IgD-negative memory B cell (primary cell): ENCODE data around the gene PPT1. TPM values are rescaled to one million over a fixed set of nuclear protein-coding genes. Genes with fewer than 3 reads are reported as not detected.
A peak's percentile ranks its signal among the peaks of the same experiment; 100 is the strongest.

Experiments
- H3K27ac Mint-ChIP-seq, 3 donors: one replicate each; pipeline ENCODE4 v1.8.0; 2020 to 2022; ENCODE audit warnings: mild to moderate bottlenecking in 3 of 3, mixed read lengths in 3 of 3, moderate library complexity in 1 of 3
- H3K27me3 Mint-ChIP-seq: one replicate; pipeline ENCODE4 v1.8.0; 2021; ENCODE audit warnings: mixed read lengths
- H3K36me3 Mint-ChIP-seq: one replicate; pipeline ENCODE4 v1.8.0; 2020; ENCODE audit warnings: mild to moderate bottlenecking, mixed read lengths
- H3K4me1 Mint-ChIP-seq, 3 donors: one replicate each; pipeline ENCODE4 v1.8.0; 2020 to 2022; ENCODE audit warnings: mixed read lengths in 3 of 3, mild to moderate bottlenecking in 1 of 3
- H3K4me3 Mint-ChIP-seq, 4 donors: one replicate each; pipeline ENCODE4 v1.8.0; 2020 to 2022; ENCODE audit warnings: mild to moderate bottlenecking in 4 of 4, mixed read lengths in 4 of 4, moderate library complexity in 3 of 4
- H3K9me3 Mint-ChIP-seq, 3 donors: one replicate each; pipeline ENCODE4 v1.8.0; 2020 to 2021; ENCODE audit warnings: mixed read lengths in 3 of 3, mild to moderate bottlenecking in 1 of 3
- polyA plus RNA-seq: library from polyadenylated mRNA; unstranded; fragments of 300-500 nt; fragmentation: Illumina TruSeq; gene quantifications from one replicate; pipeline ENCODE4 v1.2.3, GENCODE V29; 2021

PPT1 gene
- polyA plus RNA-seq, 1 donor from 2014 or later = 107 TPM

DNA sequence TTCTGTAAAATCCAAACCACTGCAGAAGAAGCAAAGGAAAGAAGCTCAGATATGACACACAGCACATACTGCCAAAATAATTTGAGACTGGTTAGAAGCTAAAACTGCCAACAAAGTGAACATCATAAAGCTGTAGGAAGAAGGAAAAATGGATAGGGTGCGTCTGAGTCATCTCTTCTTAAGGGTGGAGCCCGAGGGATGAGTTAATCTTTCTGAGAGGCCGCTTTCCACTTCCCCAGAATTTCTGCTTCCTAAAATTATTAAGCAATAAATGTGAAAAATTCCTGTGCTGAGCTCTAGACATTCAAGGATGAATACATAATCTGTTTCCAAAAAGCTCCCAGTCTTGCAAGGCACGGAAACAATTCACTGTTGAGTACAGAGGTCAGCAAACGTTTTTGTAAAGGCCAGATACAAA, 20.1 kb downstream of the PPT1 start:
- no peaks in the 10 kb centered on the region for H3K9me3 Mint-ChIP-seq
- H3K27ac Mint-ChIP-seq = no peak overlapping the region
- no peaks in the 10 kb centered on the region for H3K27me3 Mint-ChIP-seq
- H3K36me3 Mint-ChIP-seq = peaks cover 6% of the 10 kb centered on the region
- H3K4me3 Mint-ChIP-seq = no peak overlapping the region
- H3K4me1 Mint-ChIP-seq = peaks cover 23 to 25% (median 25%) of the 10 kb centered on the region in 3 donors

DNA sequence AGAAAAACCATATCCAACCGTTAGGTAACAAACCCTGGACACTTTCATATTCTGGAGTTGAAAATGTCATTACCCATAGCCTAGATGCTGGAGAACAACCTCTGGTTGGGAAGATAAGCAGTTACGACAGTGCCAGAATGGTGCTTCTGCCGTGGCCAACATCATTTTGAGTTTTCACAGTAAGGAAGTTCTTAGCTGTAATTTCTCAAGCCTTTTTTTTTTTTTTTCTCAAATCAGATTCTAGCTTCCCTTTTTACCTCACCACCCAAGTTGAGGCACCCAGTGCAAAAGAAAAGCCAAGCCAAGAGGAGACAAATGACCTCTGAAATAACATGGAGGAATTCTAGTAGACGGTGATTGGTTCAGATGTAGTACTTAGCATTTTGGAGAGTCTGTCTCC, 21.8 kb downstream of the PPT1 start:
- H3K36me3 Mint-ChIP-seq = peaks cover 10% of the 10 kb centered on the region
- no peak overlapping the region for H3K27ac Mint-ChIP-seq
- peak overlapping the region in 2 of 4 donors; percentile 5 to 72 for H3K4me3 Mint-ChIP-seq
- no peaks in the 10 kb centered on the region for H3K9me3 Mint-ChIP-seq
- H3K27me3 Mint-ChIP-seq = no peaks in the 10 kb centered on the region
- peaks cover 18 to 23% (median 22%) of the 10 kb centered on the region in 3 donors for H3K4me1 Mint-ChIP-seq

DNA sequence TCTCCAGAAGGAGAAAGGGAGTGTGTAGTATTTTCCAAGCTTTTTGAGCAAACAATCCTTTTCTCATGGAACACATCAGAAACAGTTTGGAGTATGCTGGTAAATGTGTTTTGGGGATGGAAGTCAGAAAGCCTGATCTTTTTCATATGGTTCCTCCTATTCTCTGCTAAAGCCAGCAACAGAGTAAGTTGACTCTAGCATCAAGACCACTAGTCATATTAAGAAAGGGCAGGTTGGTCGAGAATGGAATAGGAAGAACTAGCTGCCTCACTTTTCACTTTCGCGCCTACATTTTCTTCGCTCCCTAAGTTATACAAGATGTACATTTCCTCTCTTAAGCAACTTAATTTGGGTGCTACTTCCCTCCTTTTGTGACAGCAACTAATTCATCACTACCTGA, 24.0 kb downstream of the PPT1 start:
- H3K9me3 Mint-ChIP-seq = no peaks in the 10 kb centered on the region
- H3K4me1 Mint-ChIP-seq = peaks cover 9 to 12% (median 12%) of the 10 kb centered on the region in 3 donors
- peak overlapping the region in 1 of 3 donors; percentile 17 for H3K27ac Mint-ChIP-seq
- no peak overlapping the region for H3K4me3 Mint-ChIP-seq
- no peaks in the 10 kb centered on the region for H3K27me3 Mint-ChIP-seq
- peaks cover 8% of the 10 kb centered on the region for H3K36me3 Mint-ChIP-seq

DNA sequence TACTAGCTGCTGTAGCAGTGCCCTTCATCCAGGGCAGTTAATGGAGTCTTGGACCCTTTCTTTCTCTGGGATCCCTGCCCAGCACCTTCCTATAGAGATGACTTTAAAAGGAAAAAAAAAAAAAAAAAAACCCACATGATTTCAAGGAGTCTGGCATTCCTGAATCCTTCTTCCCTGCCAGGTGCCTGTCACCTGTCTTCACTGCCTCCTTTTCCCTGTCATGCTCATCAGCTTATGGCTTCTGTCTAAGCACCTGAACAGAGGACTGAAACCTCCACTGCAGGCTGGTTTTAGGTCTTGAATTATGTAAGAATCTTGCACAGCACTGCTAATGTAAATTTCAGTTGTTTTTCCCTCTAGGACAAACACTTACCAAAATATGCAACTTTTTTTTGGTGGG, 24.9 kb downstream of the PPT1 start:
- H3K36me3 Mint-ChIP-seq = peaks cover 9% of the 10 kb centered on the region
- H3K27ac Mint-ChIP-seq = peak overlapping the region in 2 of 3 donors; percentile 61 to 84
- no peaks in the 10 kb centered on the region for H3K9me3 Mint-ChIP-seq
- H3K4me1 Mint-ChIP-seq = peaks cover 6 to 14% (median 12%) of the 10 kb centered on the region in 3 donors
- H3K4me3 Mint-ChIP-seq = no peak overlapping the region
- H3K27me3 Mint-ChIP-seq = no peaks in the 10 kb centered on the region

DNA sequence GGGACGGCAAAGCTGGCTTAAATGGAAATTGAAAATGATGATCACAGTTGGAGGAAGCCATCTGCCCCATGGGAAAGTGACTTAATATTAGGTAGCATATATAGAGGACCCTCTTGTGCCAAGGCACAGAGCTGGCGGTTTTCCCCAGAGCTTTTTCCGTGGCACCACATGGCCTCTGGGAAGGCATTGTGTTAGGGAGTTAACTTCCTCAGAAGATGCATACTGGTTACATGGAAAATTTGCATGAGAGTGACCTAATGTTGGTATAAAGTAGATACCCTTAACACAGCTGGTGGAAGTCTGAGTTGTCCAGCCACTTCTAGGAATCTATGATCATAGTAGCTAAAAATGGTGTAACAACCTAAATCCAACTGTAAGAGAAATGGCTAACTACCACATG, 29.2 kb downstream of the PPT1 start:
- Mint-ChIP-seq H3K9me3 (no peaks in the 10 kb centered on the region), H3K4me1 (peaks cover 34 to 42% (median 37%) of the 10 kb centered on the region in 3 donors), H3K27ac (peak overlapping the region in 1 of 3 donors; percentile 84), H3K27me3 (no peaks in the 10 kb centered on the region), H3K36me3 (peaks cover 19% of the 10 kb centered on the region), H3K4me3 (no peak overlapping the region)

DNA sequence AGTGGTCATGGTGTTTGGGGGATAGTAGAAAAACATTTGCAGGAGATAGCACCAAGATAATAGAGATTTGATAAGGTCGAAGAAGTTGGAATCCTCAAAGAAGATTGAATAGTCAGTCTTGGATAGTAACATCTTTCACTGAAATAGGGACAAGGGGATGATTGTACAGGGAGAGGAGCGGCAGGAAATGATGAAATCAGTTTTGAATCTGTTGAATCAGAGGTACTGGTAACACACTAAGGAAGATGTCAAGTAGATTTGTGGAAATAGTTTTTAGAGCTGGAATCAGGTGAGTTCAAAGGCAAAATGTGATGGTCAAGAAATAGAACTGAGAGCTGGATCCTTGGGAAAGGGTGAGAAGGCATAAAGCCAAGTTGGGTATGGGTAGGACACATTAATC, 30.0 kb downstream of the PPT1 start:
- peak overlapping the region in 2 of 3 donors; percentile 69 to 74 for H3K27ac Mint-ChIP-seq
- no peaks in the 10 kb centered on the region for H3K9me3 Mint-ChIP-seq
- peaks cover 35 to 45% (median 41%) of the 10 kb centered on the region in 3 donors for H3K4me1 Mint-ChIP-seq
- H3K4me3 Mint-ChIP-seq = peak overlapping the region in 1 of 4 donors; percentile 7
- H3K27me3 Mint-ChIP-seq = no peaks in the 10 kb centered on the region
- H3K36me3 Mint-ChIP-seq = peaks cover 19% of the 10 kb centered on the region

- peak overlapping the region; percentile 48 to 90 (median 69) for H3K4me3 Mint-ChIP-seq
- H3K9me3 Mint-ChIP-seq = no peaks in the 10 kb centered on the region
Measured at GRCh38 chr1:40064797-40065499, 32.1 kb downstream of the PPT1 start.

GRCh38 chr1:40059960-40060750, 36.9 kb downstream of the PPT1 start:
- Mint-ChIP-seq H3K36me3 (peaks cover 11% of the 10 kb centered on the region), H3K27ac (peak overlapping the region; percentile 67 to 90 (median 86)), H3K9me3 (no peaks in the 10 kb centered on the region), H3K4me1 (peaks cover 64 to 87% (median 68%) of the 10 kb centered on the region in 3 donors), H3K27me3 (no peaks in the 10 kb centered on the region), H3K4me3 (peak overlapping the region; percentile 58 to 91 (median 64))

More at GRCh38 chr1:40064797-40065499, 32.1 kb downstream of the PPT1 start:
- Mint-ChIP-seq H3K27ac (peak overlapping the region; percentile 90 to 96 (median 93)), H3K27me3 (no peaks in the 10 kb centered on the region), H3K36me3 (peaks cover 17% of the 10 kb centered on the region), H3K4me1 (peaks cover 46 to 58% (median 58%) of the 10 kb centered on the region in 3 donors)

DNA sequence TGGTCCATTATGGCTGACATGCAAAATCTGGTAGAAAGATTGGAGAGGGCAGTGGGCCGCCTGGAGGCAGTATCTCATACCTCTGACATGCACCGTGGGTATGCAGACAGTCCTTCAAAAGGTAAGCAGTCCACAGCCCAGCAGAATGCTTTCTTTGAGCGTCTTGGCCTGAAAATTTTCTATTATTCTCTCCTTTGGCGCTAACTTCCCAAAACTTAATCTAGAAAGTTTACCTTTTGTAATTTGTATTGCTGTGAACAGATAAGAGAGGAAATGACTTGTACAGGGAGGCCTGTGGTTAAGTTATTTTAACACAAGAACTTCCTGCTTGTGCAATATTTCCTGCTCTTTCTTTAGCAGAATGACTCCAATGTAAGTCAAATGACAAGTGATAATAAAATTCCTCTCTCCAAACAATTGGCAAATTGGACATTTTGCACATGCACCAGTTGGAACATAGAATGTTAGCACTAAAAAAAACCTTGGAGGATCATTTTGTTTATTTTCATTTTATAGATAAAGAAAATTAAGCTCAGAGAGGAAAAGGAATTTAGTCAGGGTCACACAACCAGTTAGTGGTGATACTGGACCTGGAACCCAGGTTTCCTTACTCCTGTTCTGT, 37.6 kb downstream of the PPT1 start:
- Mint-ChIP-seq H3K27me3 (no peaks in the 10 kb centered on the region), H3K27ac (peak overlapping the region; percentile 67 to 90 (median 86)), H3K36me3 (peaks cover 10% of the 10 kb centered on the region), H3K4me1 (peaks cover 62 to 86% (median 67%) of the 10 kb centered on the region in 3 donors), H3K9me3 (no peaks in the 10 kb centered on the region), H3K4me3 (peak overlapping the region; percentile 65 to 91 (median 70))

- Mint-ChIP-seq H3K36me3 (peaks cover 4% of the 10 kb centered on the region), H3K4me1 (peaks cover 60 to 83% (median 66%) of the 10 kb centered on the region in 3 donors), H3K9me3 (no peaks in the 10 kb centered on the region), H3K27me3 (no peaks in the 10 kb centered on the region), H3K4me3 (peak overlapping the region; percentile 65 to 91 (median 70)), H3K27ac (peak overlapping the region; percentile 67 to 89 (median 75))
Measured at GRCh38 chr1:40058453-40059337, 38.4 kb downstream of the PPT1 start.

DNA sequence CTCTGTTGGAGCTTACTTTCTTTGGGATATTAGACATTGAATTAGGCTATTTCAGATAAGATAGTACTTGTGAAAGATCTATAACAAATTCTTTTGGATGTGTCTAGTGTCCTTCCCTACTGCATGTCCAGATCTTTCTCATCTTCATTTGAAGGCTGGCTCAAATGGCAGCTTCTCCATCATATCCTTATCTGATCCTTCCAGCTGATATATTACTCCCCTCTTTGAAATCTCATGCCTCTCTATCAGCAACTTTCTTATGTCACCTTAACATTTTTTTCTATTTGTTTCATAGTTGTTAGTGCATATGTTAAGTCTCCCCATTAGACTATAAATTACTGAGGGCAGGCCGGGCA, 39.0 kb downstream of the PPT1 start:
- Mint-ChIP-seq H3K27ac (peak overlapping the region; percentile 67 to 89 (median 75)), H3K4me3 (peak overlapping the region in 3 of 4 donors; percentile 19 to 91 (median 72)), H3K27me3 (no peaks in the 10 kb centered on the region), H3K36me3 (peaks cover 4% of the 10 kb centered on the region), H3K4me1 (peaks cover 56 to 83% (median 64%) of the 10 kb centered on the region in 3 donors), H3K9me3 (no peaks in the 10 kb centered on the region)

- Mint-ChIP-seq H3K9me3 (no peaks in the 10 kb centered on the region), H3K36me3 (peaks cover 4% of the 10 kb centered on the region), H3K27me3 (no peaks in the 10 kb centered on the region), H3K4me1 (peaks cover 54 to 83% (median 64%) of the 10 kb centered on the region in 3 donors), H3K27ac (peak overlapping the region; percentile 67 to 88 (median 75)), H3K4me3 (peak overlapping the region in 3 of 4 donors; percentile 19 to 68 (median 19))
Measured at GRCh38 chr1:40057310-40058030, 39.6 kb downstream of the PPT1 start.

DNA sequence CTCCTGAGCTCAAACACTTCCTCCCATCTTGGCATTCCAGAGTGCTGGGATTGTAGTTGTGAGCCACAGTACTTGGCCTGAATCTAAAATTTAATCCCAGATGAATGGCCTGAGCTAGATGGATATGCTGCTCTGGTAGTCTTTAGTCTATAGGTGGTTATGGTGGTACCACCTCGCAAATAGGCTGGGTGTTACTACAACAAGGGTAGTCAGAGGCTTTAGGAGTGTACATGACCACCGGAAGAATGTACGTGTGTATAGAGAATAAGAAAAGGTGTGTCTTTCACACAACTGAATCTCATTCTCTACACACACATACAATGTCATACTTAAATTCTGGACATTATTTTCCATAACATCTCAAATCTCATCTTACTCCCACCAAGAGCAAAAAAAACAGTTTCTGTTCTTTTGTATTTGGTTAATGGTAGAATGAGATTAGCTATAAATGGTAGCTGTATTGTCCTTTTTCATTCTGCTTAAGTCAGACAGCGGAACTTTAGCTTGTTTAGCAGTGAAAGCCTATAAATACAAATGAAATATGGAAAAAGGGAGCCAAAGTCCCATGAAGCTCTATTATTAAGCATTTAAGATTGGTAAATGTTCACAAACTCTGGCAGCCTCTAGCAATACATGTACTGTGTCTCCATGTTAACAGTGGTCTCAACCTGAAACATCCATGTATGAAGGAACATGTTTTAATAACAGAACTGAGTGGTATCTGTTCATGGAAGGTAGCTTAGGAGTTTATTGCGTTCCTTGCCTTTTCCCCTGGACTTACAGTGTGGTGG, 40.3 kb downstream of the PPT1 start:
- Mint-ChIP-seq H3K36me3 (peaks cover 4% of the 10 kb centered on the region), H3K4me1 (peaks cover 53 to 80% (median 64%) of the 10 kb centered on the region in 3 donors), H3K4me3 (peak overlapping the region in 3 of 4 donors; percentile 7 to 68 (median 51)), H3K9me3 (no peaks in the 10 kb centered on the region), H3K27ac (peak overlapping the region; percentile 29 to 88 (median 67)), H3K27me3 (no peaks in the 10 kb centered on the region)
